Measurements from ENCODE around the gene SPTBN5. TPM values are rescaled to one million over a fixed set of nuclear protein-coding genes. Genes with fewer than 3 reads are reported as not detected.
A peak's percentile ranks its signal among the peaks of the same experiment; 100 is the strongest.

The SPTBN5 gene
- total RNA-seq, 2 experiments from 2014 or later: 0.54 to 0.91 TPM

DNA sequence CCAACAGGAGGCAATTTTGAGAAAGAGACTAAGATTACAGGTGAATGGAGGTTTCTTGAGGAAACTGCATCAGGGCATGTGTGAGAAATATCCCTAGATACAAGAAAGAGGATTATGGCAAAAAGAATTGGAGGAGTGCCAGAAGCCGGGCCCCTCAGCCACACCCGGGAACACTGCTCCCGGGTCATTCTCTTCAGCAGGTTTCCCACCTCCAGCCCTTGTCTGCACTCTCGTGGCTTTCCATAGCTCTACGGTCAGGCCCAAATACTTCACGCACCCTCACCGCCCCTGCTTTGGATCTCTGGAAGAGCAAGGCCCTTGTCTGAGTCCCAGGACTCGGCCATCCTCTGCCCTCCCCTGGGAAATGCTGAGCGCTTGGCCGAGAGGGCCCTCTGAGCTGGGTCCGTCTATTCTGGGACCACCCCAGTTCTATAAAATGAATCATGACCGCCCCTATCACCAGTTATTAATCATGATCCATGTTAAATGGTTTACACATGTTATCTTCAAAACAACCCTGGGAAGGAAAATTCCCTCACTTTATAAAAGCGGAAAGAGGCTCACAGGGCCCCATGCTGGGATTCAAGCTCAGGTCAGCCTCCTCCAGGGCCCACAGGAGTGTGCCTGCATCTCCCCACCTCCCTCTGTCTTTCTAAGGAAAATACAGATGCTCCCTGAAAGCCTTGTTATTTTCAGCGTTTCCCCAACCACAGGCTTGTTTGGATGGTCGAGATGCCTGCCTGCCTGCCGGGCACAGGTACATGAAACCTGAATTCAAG lies 38.8 kb upstream of the SPTBN5 start:
- CTCF ChIA-PET: interaction anchor here (8.4 kb wide), 1 partner anchor 159 kb away, joined by 77 read pairs; the partner anchor contains the start of gene MAPKBP1
- ATAC-seq (no peak), DNase-seq (no peak)
- Mint-ChIP-seq H3K36me3 (peaks cover 7% of the 10 kb centered on the region), H3K27me3 (no peaks in the 10 kb centered on the region), H3K4me1 (peaks cover 48% of the 10 kb centered on the region), H3K9me3 (ENCODE audit: low read depth) (no peaks in the 10 kb centered on the region), H3K4me3 (no peak overlapping the region), H3K27ac (peak overlapping the region; percentile 50)

DNA sequence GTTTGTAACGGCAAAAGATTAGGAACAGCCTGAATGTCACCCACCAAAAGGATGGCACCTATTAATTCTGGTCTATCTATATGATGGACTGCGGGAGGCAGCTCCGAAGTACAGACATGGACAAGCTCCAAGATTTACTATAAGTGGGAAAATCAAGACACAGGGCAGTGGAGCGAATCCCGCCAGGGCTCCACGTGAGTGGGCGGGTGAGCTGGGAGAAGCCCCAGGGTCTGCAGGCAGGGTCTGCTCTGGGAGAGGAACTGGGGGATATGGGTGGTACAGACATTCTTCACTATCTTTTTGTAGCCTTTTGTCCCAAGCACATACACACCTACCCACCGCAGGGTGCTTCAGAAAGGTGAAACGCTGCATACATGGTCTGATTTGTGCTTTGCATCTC lies 38.2 kb upstream of the SPTBN5 start:
- no peak for ATAC-seq
- peaks cover 47% of the 10 kb centered on the region for H3K4me1 Mint-ChIP-seq
- no peak for DNase-seq
- CTCF ChIA-PET: interaction anchor here (1.1 to 8.4 kb wide), 2 partner anchors 10 to 158 kb away, joined by 3 to 77 read pairs; partner anchors contain the start of gene MAPKBP1
- peaks cover 7% of the 10 kb centered on the region for H3K36me3 Mint-ChIP-seq
- no peak overlapping the region for H3K4me3 Mint-ChIP-seq
- no peaks in the 10 kb centered on the region for H3K9me3 Mint-ChIP-seq (ENCODE audit: low read depth)
- H3K27ac Mint-ChIP-seq: no peak overlapping the region
- H3K27me3 Mint-ChIP-seq: no peaks in the 10 kb centered on the region

DNA sequence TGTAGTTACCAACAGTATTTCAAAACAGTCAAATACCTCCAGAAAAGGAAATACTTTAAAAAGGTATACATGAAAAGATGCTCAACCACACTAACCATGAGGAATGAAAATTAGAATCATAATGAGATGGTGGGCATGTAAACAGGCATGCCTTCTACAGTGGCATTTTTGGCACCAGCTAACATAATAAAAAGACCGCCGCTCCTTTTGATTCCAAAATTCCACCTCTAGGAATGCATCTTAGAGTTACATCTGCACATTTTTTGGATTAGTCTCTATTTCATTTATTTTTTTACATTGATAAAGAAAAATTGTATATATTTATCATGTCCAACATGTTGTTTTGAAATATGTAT lies 37.0 kb upstream of the SPTBN5 start:
- H3K4me1 Mint-ChIP-seq: peaks cover 46% of the 10 kb centered on the region
- H3K9me3 Mint-ChIP-seq (ENCODE audit: low read depth): no peaks in the 10 kb centered on the region
- CTCF ChIA-PET: no interaction called here
- no peaks in the 10 kb centered on the region for H3K27me3 Mint-ChIP-seq
- peaks cover 4% of the 10 kb centered on the region for H3K36me3 Mint-ChIP-seq
- no peak for DNase-seq
- no peak overlapping the region for H3K4me3 Mint-ChIP-seq
- no peak for ATAC-seq
- no peak overlapping the region for H3K27ac Mint-ChIP-seq

DNA sequence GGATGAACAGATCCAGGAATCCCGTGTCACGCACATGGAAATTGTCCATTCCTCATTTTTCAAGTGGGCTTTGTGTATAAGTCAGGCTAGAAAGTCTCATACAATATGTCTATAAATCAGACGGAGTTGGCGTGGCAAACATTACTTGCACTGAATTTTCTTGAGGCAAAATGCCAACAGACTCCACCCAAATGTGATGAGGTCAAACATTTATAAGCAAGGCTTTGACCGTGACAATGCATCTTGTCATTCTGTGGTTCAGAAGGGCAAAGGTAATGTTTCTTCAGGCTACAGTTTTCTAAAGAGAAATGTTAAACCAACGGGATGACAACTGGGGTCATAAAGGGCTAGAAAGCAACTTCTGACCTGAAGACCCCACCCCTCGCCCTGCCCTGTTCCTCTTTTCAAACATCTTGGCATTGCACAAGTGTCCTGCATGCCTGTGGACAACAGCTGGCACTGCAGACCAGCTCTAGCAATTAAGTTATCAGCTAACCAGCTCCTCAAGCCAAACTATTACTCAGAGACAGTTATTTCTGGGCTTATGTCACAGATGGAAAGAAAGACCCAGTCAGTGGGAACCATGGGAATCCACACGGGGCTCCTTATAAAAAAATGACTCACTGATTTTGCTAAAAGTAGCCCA lies 36.5 kb upstream of the SPTBN5 start:
- DNase-seq (no peak), ATAC-seq (no peak)
- CTCF ChIA-PET: interaction anchor here (1.5 kb wide), 1 partner anchor 464 kb away, joined by 3 read pairs; no protein-coding TSS in a partner anchor
- H3K27ac Mint-ChIP-seq: no peak overlapping the region
- H3K4me3 Mint-ChIP-seq: no peak overlapping the region
- H3K4me1 Mint-ChIP-seq: peaks cover 43% of the 10 kb centered on the region
- no peaks in the 10 kb centered on the region for H3K27me3 Mint-ChIP-seq
- peaks cover 4% of the 10 kb centered on the region for H3K36me3 Mint-ChIP-seq
- H3K9me3 Mint-ChIP-seq (ENCODE audit: low read depth): no peaks in the 10 kb centered on the region

DNA sequence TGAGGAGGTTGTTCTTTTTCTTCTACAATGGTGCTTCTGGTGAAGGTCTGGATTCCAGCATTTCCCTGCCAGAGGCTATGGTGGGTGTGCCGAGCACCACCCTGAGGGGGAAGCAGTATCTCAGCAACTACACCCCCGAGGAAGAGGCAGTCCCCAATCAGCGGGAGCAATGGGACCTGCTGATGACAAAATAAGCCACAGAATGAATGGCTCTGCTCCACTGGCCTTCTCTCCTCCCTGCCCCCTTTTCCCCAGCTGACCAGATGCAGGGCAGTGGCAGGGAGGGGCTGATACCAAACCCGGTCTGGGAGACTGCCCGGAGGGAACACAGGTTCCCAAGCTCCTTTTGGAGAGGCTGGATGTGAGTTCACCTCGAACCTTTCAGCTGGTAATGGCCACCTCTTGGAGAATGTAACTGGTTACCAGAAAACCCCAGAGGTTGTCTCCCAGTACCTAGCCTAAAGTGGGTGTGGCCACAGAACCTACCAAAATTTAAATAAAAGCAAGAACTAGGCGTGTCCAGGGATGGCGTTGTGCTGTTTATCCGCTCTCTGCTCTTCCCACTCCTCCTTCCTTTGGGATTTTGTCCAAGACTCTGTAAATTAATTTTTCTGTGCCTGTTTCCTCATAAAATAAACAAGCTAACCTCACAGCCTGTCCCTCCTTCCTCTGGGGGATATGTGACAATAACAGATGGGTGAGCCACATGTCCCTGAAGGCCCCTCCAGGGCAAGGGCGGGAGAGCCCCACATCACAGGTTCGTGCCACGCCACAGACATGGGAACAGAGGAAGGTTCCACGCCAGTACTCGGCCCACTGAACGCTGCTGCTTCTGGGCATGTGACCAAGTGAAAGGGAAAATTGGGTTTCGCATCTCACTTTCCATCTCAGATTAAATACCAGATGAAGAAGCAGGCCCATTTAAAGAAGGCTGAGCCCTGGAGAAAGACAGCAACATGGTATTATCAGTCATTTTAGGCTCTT lies 35.1 kb upstream of the SPTBN5 start:
- CTCF ChIA-PET: interaction anchor here (1.5 kb wide), 1 partner anchor 463 kb away, joined by 3 read pairs; no protein-coding TSS in a partner anchor
- H3K4me3 Mint-ChIP-seq: no peak overlapping the region
- no peak for ATAC-seq
- peaks cover 35% of the 10 kb centered on the region for H3K4me1 Mint-ChIP-seq
- peaks cover 4% of the 10 kb centered on the region for H3K36me3 Mint-ChIP-seq
- no peak for DNase-seq
- no peak overlapping the region for H3K27ac Mint-ChIP-seq
- no peaks in the 10 kb centered on the region for H3K27me3 Mint-ChIP-seq
- H3K9me3 Mint-ChIP-seq (ENCODE audit: low read depth): no peaks in the 10 kb centered on the region

DNA sequence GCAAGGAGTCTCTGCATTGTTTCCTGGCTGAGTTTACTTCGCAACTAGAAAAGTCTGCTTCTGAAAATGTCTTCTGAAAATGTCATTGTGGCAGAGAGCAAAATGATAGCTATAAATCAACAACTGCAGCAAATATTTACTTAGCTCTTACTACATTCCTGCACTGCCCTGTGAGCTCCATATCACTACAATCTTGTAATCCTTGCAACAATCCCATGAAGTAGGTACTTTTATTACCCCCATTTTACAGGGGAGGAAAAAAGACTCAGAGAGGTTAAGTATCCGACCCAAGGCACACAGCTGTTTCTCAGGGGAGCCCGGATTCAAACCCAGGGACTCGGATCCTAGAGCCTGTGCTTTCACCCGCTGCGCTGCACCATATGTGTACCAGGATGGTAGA lies 34.2 kb upstream of the SPTBN5 start:
- H3K36me3 Mint-ChIP-seq: peaks cover 4% of the 10 kb centered on the region
- H3K27ac Mint-ChIP-seq: no peak overlapping the region
- no peaks in the 10 kb centered on the region for H3K27me3 Mint-ChIP-seq
- H3K4me1 Mint-ChIP-seq: peaks cover 33% of the 10 kb centered on the region
- CTCF ChIA-PET: interaction anchor here (0.6 kb wide), 1 partner anchor 23 kb away, joined by 4 read pairs; no protein-coding TSS in a partner anchor
- no peak for DNase-seq
- no peaks in the 10 kb centered on the region for H3K9me3 Mint-ChIP-seq (ENCODE audit: low read depth)
- H3K4me3 Mint-ChIP-seq: no peak overlapping the region
- ATAC-seq: no peak

DNA sequence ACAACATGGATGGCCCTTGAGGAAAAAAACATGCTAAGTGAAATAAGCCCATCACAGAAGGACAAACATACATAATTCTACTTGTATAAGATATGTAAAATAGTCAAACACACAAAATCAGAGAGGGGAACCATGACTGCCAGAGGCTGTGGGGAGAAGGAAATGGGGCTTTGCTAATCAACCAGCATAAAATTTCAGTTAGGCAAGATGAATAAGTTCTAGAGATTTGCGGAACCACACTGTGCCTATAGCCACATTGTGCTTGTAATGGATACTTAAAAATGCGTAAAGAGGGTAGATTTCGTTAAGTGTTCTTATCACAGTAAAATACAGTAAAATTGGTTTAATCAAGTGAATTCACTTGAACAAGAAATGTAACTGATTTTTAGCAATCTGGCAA lies 33.7 kb upstream of the SPTBN5 start:
- Mint-ChIP-seq H3K36me3 (peaks cover 4% of the 10 kb centered on the region), H3K4me3 (no peak overlapping the region), H3K27me3 (no peaks in the 10 kb centered on the region), H3K9me3 (ENCODE audit: low read depth) (no peaks in the 10 kb centered on the region), H3K27ac (no peak overlapping the region), H3K4me1 (peaks cover 32% of the 10 kb centered on the region)
- CTCF ChIA-PET: interaction anchor here (0.6 to 1.5 kb wide), 2 partner anchors 23 kb away, joined by 4 read pairs; no protein-coding TSS in a partner anchor
- DNase-seq (no peak), ATAC-seq (no peak)

DNA sequence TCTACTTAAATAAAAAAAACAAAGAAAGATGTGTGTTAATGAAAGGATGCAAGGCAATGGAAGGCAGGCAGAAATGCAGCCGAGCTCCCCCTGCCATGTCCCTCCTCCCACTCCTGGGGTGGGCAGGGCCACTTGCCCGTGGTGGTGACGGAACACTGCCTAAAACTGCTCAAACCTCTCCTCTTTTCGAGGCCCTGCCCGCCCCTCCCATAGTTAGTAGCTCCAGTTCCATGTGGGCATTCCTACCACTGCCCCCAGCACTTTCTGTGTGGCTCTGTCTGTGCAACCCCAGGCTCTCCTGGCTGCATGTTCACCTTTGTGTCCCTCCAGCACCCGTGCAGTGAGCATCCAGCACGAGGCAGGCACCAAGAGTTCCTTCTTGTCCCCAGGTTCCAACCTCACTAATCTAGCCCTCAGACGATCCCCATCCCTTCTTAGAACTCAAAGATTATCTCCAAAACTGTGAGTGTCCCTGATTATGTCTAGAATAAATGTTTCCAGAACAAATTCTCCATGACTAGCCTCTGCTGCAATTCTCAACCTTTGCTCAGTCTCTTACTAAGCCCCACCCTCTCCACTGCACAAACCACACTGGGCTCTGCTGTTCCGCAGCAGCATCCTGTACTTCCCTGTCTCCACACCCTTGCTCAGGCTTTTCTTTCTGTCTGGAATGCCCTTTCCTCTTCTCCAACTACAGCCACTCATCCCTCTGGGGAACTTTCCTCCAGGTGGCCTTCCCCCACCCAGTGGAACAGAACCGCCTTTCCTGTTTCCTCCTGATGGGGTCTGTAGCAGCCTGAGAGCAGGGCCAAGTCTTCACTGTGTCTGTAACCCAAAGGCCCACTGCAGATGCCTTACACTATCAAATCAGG lies 32.6 kb upstream of the SPTBN5 start:
- ATAC-seq (peak; percentile 72), DNase-seq (no peak)
- CTCF ChIA-PET: interaction anchor here (0.8 to 1.5 kb wide), 2 partner anchors 22 to 31 kb away, joined by 3 to 4 read pairs; no protein-coding TSS in a partner anchor
- no peaks in the 10 kb centered on the region for H3K27me3 Mint-ChIP-seq
- no peak overlapping the region for H3K4me3 Mint-ChIP-seq
- H3K4me1 Mint-ChIP-seq: peaks cover 28% of the 10 kb centered on the region
- H3K36me3 Mint-ChIP-seq: no peaks in the 10 kb centered on the region
- peak overlapping the region; percentile 67 for H3K27ac Mint-ChIP-seq
- no peaks in the 10 kb centered on the region for H3K9me3 Mint-ChIP-seq (ENCODE audit: low read depth)

DNA sequence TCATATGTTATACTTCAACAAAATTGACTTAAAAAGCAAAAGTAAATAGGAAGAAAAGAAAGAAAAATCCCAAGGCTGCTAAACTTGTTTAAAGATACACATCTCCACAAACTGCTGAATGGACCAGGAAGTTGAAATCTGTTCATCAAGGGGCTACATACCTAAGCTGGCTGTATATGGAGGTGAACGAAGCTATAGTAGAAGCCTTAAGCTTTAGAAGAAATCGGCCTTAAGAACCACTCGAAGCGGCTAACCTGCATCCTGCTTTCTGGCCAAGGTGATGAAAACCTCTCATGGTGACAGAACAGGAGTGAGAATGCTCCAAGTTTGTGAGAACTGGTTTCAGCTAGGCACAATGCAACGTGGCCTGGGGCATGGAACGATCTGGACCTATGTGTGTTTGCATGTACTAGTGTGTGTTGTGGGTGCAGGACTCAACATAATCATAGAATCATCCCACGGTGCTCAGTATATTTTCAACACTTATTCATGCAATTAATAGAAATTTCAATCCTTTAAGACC lies 31.3 kb upstream of the SPTBN5 start:
- Mint-ChIP-seq H3K27ac (no peak overlapping the region), H3K27me3 (no peaks in the 10 kb centered on the region), H3K4me1 (peaks cover 28% of the 10 kb centered on the region), H3K36me3 (no peaks in the 10 kb centered on the region), H3K4me3 (no peak overlapping the region), H3K9me3 (ENCODE audit: low read depth) (no peaks in the 10 kb centered on the region)
- DNase-seq (no peak), ATAC-seq (no peak)
- CTCF ChIA-PET: interaction anchor here (0.7 to 2.3 kb wide), 2 partner anchors 20 to 134 kb away, joined by 3 to 6 read pairs; no protein-coding TSS in a partner anchor

DNA sequence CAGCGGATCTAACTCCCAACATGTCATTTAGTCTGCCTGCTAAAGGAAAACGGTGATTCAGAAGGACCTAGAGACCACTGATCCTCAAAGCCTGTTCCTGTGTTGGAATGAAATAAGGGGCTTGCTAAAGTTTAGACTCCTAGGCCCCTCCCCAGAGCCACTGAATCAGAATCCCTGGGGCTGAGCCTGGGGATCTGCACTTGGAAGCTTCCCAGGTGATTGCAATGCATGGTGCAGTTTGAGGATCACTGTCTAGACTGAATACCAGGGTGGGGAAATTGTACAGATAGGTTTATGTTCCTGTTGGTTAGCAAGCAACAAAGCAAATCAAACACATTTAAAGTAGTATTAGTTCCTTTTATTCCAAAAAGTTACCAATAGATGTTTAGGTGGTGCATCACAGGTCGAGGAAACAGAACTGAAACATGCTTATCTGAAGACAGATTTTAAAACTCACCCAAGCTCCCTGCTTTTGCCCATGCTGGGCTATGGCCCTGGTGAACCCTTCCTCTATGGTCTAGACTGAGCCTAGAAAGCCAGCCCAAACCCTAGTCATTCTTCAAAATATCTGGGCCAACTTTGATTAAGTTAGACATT lies 29.6 kb upstream of the SPTBN5 start:
- CTCF ChIA-PET: interaction anchor here (1.1 to 2.3 kb wide), 3 partner anchors 13 to 151 kb away, joined by 3 to 6 read pairs (median 4); no protein-coding TSS in a partner anchor
- H3K9me3 Mint-ChIP-seq (ENCODE audit: low read depth): no peaks in the 10 kb centered on the region
- ATAC-seq: no peak

DNA sequence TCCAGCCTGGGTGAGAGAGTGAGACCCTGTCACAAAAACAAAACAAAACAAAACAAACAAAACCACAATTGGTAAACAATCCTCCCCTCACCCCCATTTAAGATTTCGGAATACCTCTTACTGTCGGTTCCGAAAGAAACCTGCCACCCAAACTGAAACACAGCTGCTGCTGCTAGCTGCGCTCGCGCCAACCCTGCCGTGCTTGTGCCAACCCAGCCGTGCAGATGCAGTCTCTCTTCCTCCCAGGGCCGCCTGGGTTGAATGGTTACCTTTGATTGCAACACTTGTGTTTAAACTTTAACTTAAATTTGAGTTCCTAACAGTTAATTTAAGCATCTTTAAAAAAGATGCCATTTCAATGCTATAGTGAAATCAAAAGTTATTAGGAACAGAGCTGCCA lies 28.5 kb upstream of the SPTBN5 start:
- Mint-ChIP-seq H3K9me3 (ENCODE audit: low read depth) (no peaks in the 10 kb centered on the region), H3K27ac (no peak overlapping the region), H3K4me3 (no peak overlapping the region), H3K27me3 (no peaks in the 10 kb centered on the region), H3K36me3 (peaks cover 4% of the 10 kb centered on the region), H3K4me1 (peaks cover 27% of the 10 kb centered on the region)
- DNase-seq: no peak
- no peak for ATAC-seq
- CTCF ChIA-PET: interaction anchor here (0.9 to 1.0 kb wide), 2 partner anchors 17 to 149 kb away, joined by 3 read pairs; no protein-coding TSS in a partner anchor

More for the DNA sequence above, 29.6 kb upstream of the SPTBN5 start:
- H3K27me3 Mint-ChIP-seq: no peaks in the 10 kb centered on the region
- no peak overlapping the region for H3K27ac Mint-ChIP-seq
- no peak for DNase-seq
- peaks cover 4% of the 10 kb centered on the region for H3K36me3 Mint-ChIP-seq
- peaks cover 26% of the 10 kb centered on the region for H3K4me1 Mint-ChIP-seq
- H3K4me3 Mint-ChIP-seq: no peak overlapping the region
